K562 (cell line): ENCODE measurements around the gene UBASH3B. TPM values are rescaled to one million over a fixed set of nuclear protein-coding genes. Genes with fewer than 3 reads are reported as not detected.

Experiments
- ATAC-seq: fragments of 200-7000 bp; cut with Tn5 transposase; 3 replicates; pipeline ENCODE4 v1.9.1; 2020; ENCODE audit warnings: moderate library complexity
- BruUV-seq: library from RNA; stranded (reverse); fragments of 400-500 nt; replicated peaks from 2 replicates; lab custom pipeline; 2021; lab: Mats Ljungman, UMichigan
- CTCF ChIA-PET: fragments of 300-600 bp; formaldehyde crosslinking; extraction: SDS; loops from one replicate; lab custom pipeline; 2021; ENCODE audit warnings: low intra/inter-chr PET ratio; lab: Yijun Ruan, JAX
- POLR2A ChIA-PET: fragments of 300-600, 350-650 bp; sonication (Branson Sonifier 250); formaldehyde crosslinking; extraction: SDS; loops from one replicate; lab custom pipeline; 2021; ENCODE audit warnings: antibody characterized with exemption, inconsistent platforms; lab: Yijun Ruan, JAX
- DNase-seq, 4 experiments: peaks; one replicate each; pipeline versions ENCODE4 v3.0.0 to v3.0.0-alpha.2; 2011 to 2018; ENCODE audit warnings: low spot score in 3 of 4, mixed read lengths in 3 of 4; ENCODE audit errors: extremely low read depth in 1 of 4
- FAIRE-seq: peaks from 2 replicates; lab custom pipeline; 2011; peaks lifted over from hg19 to GRCh38; lab: Jason Lieb, UNC
- H2AFZ ChIP-seq: 2 replicates; pipeline ENCODE4 v1.6.0; 2011; ENCODE audit warnings: low read depth, low read length, control low read depth, inconsistent platforms
- H3K27ac ChIP-seq: fragments of 200-600 bp; 3 replicates; pipeline ENCODE4 v1.8.0; 2011; ENCODE audit warnings: low read depth, mild to moderate bottlenecking, control low read depth, inconsistent platforms, low read length, moderate library complexity, mixed read lengths; ENCODE audit errors: extremely low read depth
- H3K27me3 ChIP-seq, 2 experiments: fragments of 300-600 bp in 1 of 2; 2 replicates in 1 of 2; 3 replicates in 1 of 2; pipeline versions ENCODE4 v1.6.0 to v1.8.0; 2011; ENCODE audit warnings: inconsistent platforms in 2 of 2, low read length in 2 of 2, mild to moderate bottlenecking in 1 of 2, mixed read lengths in 1 of 2, moderate library complexity in 1 of 2; ENCODE audit not compliant: control insufficient read depth in 2 of 2, insufficient read depth in 2 of 2
- H3K36me3 ChIP-seq: fragments of 300-600 bp; 3 replicates; pipeline ENCODE4 v1.8.0; 2011; ENCODE audit warnings: mild to moderate bottlenecking, low read length, inconsistent platforms; ENCODE audit not compliant: control insufficient read depth, insufficient read depth
- H3K4me1 ChIP-seq, 2 experiments: fragments of 200-600 bp in 1 of 2; replicated peaks in 1 of 2; 2 replicates in 1 of 2; 3 replicates in 1 of 2; pipeline versions ENCODE4 v1.5.1 to v1.8.0; 2011; ENCODE audit warnings: inconsistent platforms in 2 of 2, low read length in 2 of 2, mild to moderate bottlenecking in 1 of 2, mixed read lengths in 1 of 2, moderate library complexity in 1 of 2; ENCODE audit not compliant: control insufficient read depth in 2 of 2, insufficient read depth in 2 of 2
- H3K4me2 ChIP-seq: 2 replicates; pipeline ENCODE4 v1.6.1; 2011; ENCODE audit warnings: low read length, control low read depth, inconsistent platforms, mixed read lengths; ENCODE audit not compliant: insufficient read depth
- H3K4me3 ChIP-seq: fragments of 200-600 bp; sonication (generic), shearing (Covaris generic); 2 replicates; pipeline ENCODE4 v1.5.1; 2016; ENCODE audit warnings: control low read depth, inconsistent platforms
- H3K79me2 ChIP-seq: fragments of 200-600 bp; 3 replicates; pipeline ENCODE4 v1.8.0; 2011; ENCODE audit warnings: low read length, inconsistent platforms; ENCODE audit not compliant: control insufficient read depth, insufficient read depth
- H3K9ac ChIP-seq, 2 experiments: 2 replicates each; pipeline versions ENCODE4 v1.6.0 to v1.6.1; 2011; ENCODE audit warnings: low read depth in 2 of 2, low read length in 2 of 2, control low read depth in 1 of 2, inconsistent platforms in 1 of 2, mild to moderate bottlenecking in 1 of 2, mixed read lengths in 1 of 2; ENCODE audit not compliant: insufficient read depth in 1 of 2
- H3K9me1 ChIP-seq: one replicate; pipeline ENCODE4 v1.6.0; 2011; ENCODE audit warnings: inconsistent platforms, mild to moderate bottlenecking, low read length, moderate library complexity; ENCODE audit not compliant: control insufficient read depth, insufficient read depth
- H3K9me3 ChIP-seq: replicated peaks from 2 replicates; pipeline ENCODE4 v1.5.1; 2011; ENCODE audit warnings: low read depth, low read length, inconsistent platforms; ENCODE audit not compliant: control insufficient read depth, insufficient read depth
- H4K20me1 ChIP-seq: replicated peaks from 2 replicates; pipeline ENCODE4 v1.6.1; 2011; ENCODE audit warnings: low read length, inconsistent platforms, mixed read lengths; ENCODE audit not compliant: control insufficient read depth, insufficient read depth
- E4F1 ChIP-seq: fragments of 250-450 bp; sonication (Bioruptor Pico); IDR thresholded peaks from 2 replicates; pipeline ENCODE4 v1.5.0; 2021; ENCODE audit warnings: mild to moderate bottlenecking, borderline replicate concordance
- RBM15 ChIP-seq: fragments of 200-400 bp; formaldehyde crosslinking; IDR thresholded peaks from 2 replicates; pipeline ENCODE4 v1.6.1; 2018; ENCODE audit warnings: mild to moderate bottlenecking, low read length, moderate library complexity; ENCODE audit not compliant: insufficient read depth
- USF2 ChIP-seq: sonication (generic); formaldehyde crosslinking; IDR thresholded peaks from 2 replicates; pipeline ENCODE4 v1.5.0; 2020; ENCODE audit warnings: missing genetic modification reagents
- ZNF263 ChIP-seq: sonication (generic); formaldehyde crosslinking; IDR thresholded peaks from 2 replicates; pipeline ENCODE4 v1.8.0; 2022; ENCODE audit warnings: mild to moderate bottlenecking, missing genetic modification reagents, borderline replicate concordance
- ZNF77 ChIP-seq: fragments of 250-450 bp; sonication (Bioruptor Pico); IDR thresholded peaks from 2 replicates; pipeline ENCODE4 v1.5.0; 2020
- WGBS: fragments of 100-300 bp; shearing (Covaris generic); methylation state at CpG from one replicate; pipeline ENCODE4 v1.1.6; 2016; ENCODE audit warnings: low coverage, mixed read lengths; ENCODE audit not compliant: insufficient coverage; ENCODE audit errors: missing lambda C conversion rate; 5-methylcytosine and 5-hydroxymethylcytosine counted together
- in situ Hi-C: fragments of 300-500 bp; cut with MboI; formaldehyde crosslinking; loops from 4 replicates; pipeline ENCODE4 v1.15.0; 2018; ENCODE audit warnings: inconsistent platforms, mixed read lengths
- intact Hi-C: fragments of 100-400 bp; cut with micrococcal nuclease; formaldehyde crosslinking; loops from 2 replicates; pipeline ENCODE4 v1.14.2; 2022
- polyA plus RNA-seq, 8 experiments: library from polyadenylated mRNA; depleted of rRNA in 4 of 8; stranded (reverse) in 5 of 8; unstranded in 3 of 8; fragments of >200 nt; fragmentation: Nextera tagmentation in 2 of 8; fragmentation: Illumina TruSeq in 1 of 8; extraction: Ambion mirVana in 2 of 8; extraction: Trizol in 1 of 8; gene quantifications; 2 replicates each; pipeline versions ENCODE4 v1.2.1 to v1.2.3, GENCODE V29; 2011 to 2014; ENCODE audit warnings: inconsistent platforms in 1 of 8, missing spikeins in 1 of 8
- total RNA-seq, 7 experiments: library from RNA; depleted of rRNA in 6 of 7; stranded (reverse); fragments of >200 nt in 6 of 7; fragmentation: Illumina TruSeq in 2 of 7; extraction: Trizol in 2 of 7; gene quantifications; 2 replicates each; pipeline versions ENCODE4 v1.2.1 to v1.2.3, GENCODE V29; 2011 to 2021; ENCODE audit warnings: low replicate concordance in 1 of 7

Gene UBASH3B
- total and polyA plus RNA-seq, 9 of the 15 experiments (the other 6 are each of a cell fraction or from before 2014, with no cell fraction given), result 0.01 to 0.31 (median 0.08) TPM; not detected in 2

GRCh38 chr11:122663056-122663740 lies 7.7 kb downstream of the UBASH3B start (continued):
- TF ChIP-seq E4F1 (CRISPR knock-in tag) (no peak), RBM15 (no peak), ZNF77 (CRISPR knock-in tag) (no peak), USF2 (CRISPR knock-in tag) (no peak)

- intact Hi-C loops (no loop called here), in situ Hi-C loops (no loop called here)
- POLR2A ChIA-PET, result no interaction called here
- no peak overlapping the region for H3K27ac ChIP-seq
- BruUV-seq, result no TSS peak
- H3K36me3 ChIP-seq, result no peaks in the 10 kb centered on the region
- H3K79me2 ChIP-seq, result no peaks in the 10 kb centered on the region
- ATAC-seq (no peak), FAIRE-seq (no peak), DNase-seq (no peak)
- no peaks in the 10 kb centered on the region for H3K9me3 ChIP-seq
- H3K9me1 ChIP-seq, result no peaks in the 10 kb centered on the region
- TF ChIP-seq ZNF263 (CRISPR knock-in tag), result no peak
- 0% methylated on average over 2 of the region's 4 CpGs for WGBS
- H4K20me1 ChIP-seq, result no peaks in the 10 kb centered on the region; the same call in 1 of the 2 replicates
- no peak overlapping the region for H3K4me3 ChIP-seq
- CTCF ChIA-PET, result no interaction called here
- H3K27me3 ChIP-seq, result peaks cover 7 to 18% of the 10 kb centered on the region in 2 experiments; a peak in 3 of 5 replicates
- no peaks in the 10 kb centered on the region for H3K4me1 ChIP-seq
- H3K4me2 ChIP-seq, result no peak overlapping the region
- no peak overlapping the region for H2AFZ ChIP-seq
- H3K9ac ChIP-seq, result no peak overlapping the region
These were observed 8.2 kb downstream of the UBASH3B start for GRCh38 chr11:122663764-122664163.
